Skin of body (tissue), 2 donors: Measurements from ENCODE around the gene WDR81. TPM values are rescaled to one million over a fixed set of nuclear protein-coding genes. Genes with fewer than 3 reads are reported as not detected.
A peak's percentile ranks its signal among the peaks of the same experiment; 100 is the strongest.
"Not testable (repeated sequence)": the region's sequence is repeated elsewhere in the genome, so short reads cannot be mapped to it uniquely, and the experiment has no call there.

ENCODE experiments used
- DNase-seq: peaks from one replicate; lab custom pipeline; 2025; lab: John Stamatoyannopoulos, UW
- total RNA-seq: library from RNA; depleted of rRNA; stranded (reverse); fragments of >200 nt; gene quantifications from one replicate; pipeline ENCODE4 v1.2.3, GENCODE V29; 2014

WDR81 gene
- total RNA-seq, 1 donor from 2014 or later = 10.6 TPM

GRCh38 chr17:1753767-1754429, 29.4 kb downstream of the WDR81 start:
- DNase-seq = no peak

GRCh38 chr17:1754430-1755112, 30.1 kb downstream of the WDR81 start:
- DNase-seq = no peak

- DNase-seq = no peak
Measured at GRCh38 chr17:1755252-1755826, 30.8 kb downstream of the WDR81 start.

GRCh38 chr17:1755827-1756262, 31.3 kb downstream of the WDR81 start:
- no peak for DNase-seq

- DNase-seq = no peak
Measured at GRCh38 chr17:1758807-1759206, 34.3 kb downstream of the WDR81 start.

- no peak for DNase-seq
Measured at GRCh38 chr17:1759529-1759928, 35.0 kb downstream of the WDR81 start.

- no peak for DNase-seq
Measured at GRCh38 chr17:1762233-1762900, 37.9 kb downstream of the WDR81 start.

GRCh38 chr17:1762901-1763898, 38.7 kb downstream of the WDR81 start:
- peak; percentile 56 for DNase-seq

GRCh38 chr17:1764284-1764683, 39.8 kb downstream of the WDR81 start:
- DNase-seq = peak; percentile 75

GRCh38 chr17:1764705-1765104, 40.2 kb downstream of the WDR81 start:
- not testable (repeated sequence) for DNase-seq

- DNase-seq = no peak
Measured at GRCh38 chr17:1765576-1765975, 41.1 kb downstream of the WDR81 start.

GRCh38 chr17:1766382-1767135, 42.1 kb downstream of the WDR81 start:
- no peak for DNase-seq

- no peak for DNase-seq
Measured at GRCh38 chr17:1767358-1767757, 42.9 kb downstream of the WDR81 start.

- DNase-seq = no peak
Measured at GRCh38 chr17:1769822-1770477, 45.4 kb downstream of the WDR81 start.

- DNase-seq = not testable (repeated sequence)
Measured at GRCh38 chr17:1773000-1773695, 48.6 kb downstream of the WDR81 start.

- no peak for DNase-seq
Measured at GRCh38 chr17:1773696-1774181, 49.2 kb downstream of the WDR81 start.

- DNase-seq = no peak
Measured at GRCh38 chr17:1774390-1775176, 50.1 kb downstream of the WDR81 start.

GRCh38 chr17:1776328-1776727, 51.8 kb downstream of the WDR81 start:
- DNase-seq = no peak
